ENCODE measurements around the gene PABPC1L.

GRCh38 chr20:44976698-44977097, 66.8 kb downstream of the PABPC1L start:
- TF ChIP-seq CTCF (IDR thresholded peaks at IDR 0.05; ENCODE audit: low read length) (no peak), EZH2 (optimal IDR thresholded peaks at IDR 0.05; ENCODE audit: low read depth, low read length) (no peak)

Measured in MM.1S (cell line).